Measurements from ENCODE around the gene SEMA5A.

Gene SEMA5A

DNA sequence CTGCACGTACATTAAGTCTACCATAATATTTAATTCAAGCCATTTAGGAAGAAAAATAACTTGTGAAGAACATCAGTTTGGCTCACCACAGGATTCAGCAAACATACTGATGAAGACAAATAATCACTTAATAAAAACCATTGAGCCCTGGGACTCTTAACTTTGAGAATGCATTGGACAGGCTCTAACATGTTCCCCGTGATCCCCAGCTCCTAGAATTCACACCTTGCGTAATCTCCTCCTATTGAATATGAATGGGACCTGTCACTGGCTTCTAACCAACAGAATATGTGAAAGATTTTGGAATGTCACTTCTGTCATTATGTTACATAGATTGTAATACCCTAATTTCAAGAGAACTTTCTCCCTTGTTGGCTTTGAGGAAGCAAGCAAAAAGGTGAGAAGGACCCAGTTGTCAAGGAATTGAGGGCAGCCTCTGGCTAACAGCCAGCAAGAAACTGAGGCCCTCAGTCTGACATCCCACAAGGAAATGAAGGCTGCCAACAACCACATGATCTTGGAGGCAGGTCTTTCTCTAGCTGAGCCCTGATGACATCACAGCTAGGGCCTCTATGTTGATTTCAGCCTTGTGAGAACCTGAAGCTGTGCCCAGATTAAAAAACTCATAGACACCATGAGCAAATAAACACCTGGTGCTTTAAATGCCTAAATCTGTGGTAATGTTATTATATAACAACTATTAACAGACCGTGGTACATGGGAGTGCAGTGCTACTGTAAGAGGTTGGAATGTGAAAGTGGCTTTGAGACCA, 433.2 kb downstream of the SEMA5A start:
- DNase-seq (ENCODE audit: low read depth in 2 of 2) = no peak

DNA sequence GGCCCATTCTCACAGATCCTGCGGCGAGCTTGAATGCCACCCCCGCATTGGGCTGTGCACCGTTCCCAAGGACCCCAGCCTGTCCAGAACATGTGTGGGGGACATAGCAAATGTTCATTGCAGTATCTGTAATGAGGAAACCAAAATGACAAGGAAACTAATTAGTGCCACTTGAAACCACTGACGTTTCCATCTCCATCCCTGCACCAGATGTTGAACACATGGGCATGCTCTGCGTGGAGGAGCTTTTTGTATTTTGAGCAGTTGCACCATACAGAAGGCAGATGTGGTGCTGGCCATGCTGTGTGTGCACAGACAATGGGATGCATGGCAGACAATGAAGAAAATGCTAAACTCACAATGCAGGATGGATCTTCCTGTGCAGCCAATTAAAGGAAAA, 437.7 kb downstream of the SEMA5A start:
- DNase-seq (ENCODE audit: low read depth in 2 of 2) = no peak

- DNase-seq (ENCODE audit: low read depth in 2 of 2) = no peak
Measured at GRCh38 chr5:9105851-9106250, 440.0 kb downstream of the SEMA5A start.

DNA sequence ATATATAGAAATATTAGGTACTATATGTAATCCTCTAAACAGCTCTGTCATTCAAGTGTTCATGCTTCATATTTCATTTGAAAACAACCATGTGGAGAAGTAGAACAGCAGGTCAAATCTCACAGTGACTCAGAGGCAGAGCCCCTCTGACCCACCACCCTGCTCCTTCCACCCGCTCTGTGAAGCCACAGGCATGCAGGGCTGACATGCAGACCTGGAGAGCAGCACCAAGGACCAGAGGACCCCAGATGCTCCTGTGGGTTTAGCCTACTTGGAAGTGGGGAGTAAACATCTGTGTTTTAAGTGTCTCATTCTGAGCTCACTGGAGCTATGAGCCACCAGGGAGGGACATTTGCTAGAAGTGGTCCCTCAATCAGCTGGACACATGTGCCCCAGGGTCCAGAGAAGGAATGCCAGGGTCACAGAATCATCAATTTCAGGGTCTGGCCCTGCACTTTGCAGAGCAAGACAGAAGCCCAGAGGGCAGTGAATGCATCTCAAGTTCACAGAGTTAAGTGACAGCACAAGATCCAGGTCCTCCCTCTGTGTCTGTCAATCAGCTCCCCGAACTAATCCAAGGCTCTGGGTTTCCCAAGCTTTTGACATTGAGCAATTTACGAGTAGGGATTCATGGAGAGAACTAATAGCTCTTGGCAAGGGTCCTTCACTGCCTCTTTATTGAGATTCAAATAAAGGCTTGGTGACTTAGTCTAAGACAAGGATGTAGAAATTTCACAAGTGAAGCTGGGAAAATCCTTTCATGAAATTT, 441.1 kb downstream of the SEMA5A start:
- DNase-seq (ENCODE audit: low read depth in 2 of 2) = no peak

GRCh38 chr5:9103290-9103689, 442.6 kb downstream of the SEMA5A start:
- no peak for DNase-seq (ENCODE audit: low read depth in 2 of 2)

DNA sequence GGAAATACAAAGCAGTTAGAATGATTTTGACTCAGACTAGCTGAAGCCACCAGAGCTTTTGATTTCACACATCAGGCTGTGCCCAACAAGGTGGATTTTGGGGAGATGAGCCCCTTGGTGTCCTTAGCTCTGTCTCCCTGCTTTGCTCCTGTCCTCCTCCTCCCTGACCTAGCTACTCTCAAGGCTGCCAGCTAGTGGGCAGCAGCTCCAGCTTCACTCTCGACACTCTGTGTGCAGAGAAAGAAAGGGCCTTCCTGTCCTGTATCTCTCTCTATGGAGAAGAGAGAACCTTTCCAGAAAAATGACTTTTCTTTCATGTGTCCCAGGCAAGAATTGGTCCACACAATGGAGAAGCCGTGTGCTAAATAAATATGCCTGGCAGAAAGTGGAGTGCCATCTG, 446.2 kb downstream of the SEMA5A start:
- DNase-seq (ENCODE audit: low read depth in 2 of 2) = no peak

GRCh38 chr5:9098990-9099389, 446.9 kb downstream of the SEMA5A start:
- no peak for DNase-seq (ENCODE audit: low read depth in 2 of 2)

DNA sequence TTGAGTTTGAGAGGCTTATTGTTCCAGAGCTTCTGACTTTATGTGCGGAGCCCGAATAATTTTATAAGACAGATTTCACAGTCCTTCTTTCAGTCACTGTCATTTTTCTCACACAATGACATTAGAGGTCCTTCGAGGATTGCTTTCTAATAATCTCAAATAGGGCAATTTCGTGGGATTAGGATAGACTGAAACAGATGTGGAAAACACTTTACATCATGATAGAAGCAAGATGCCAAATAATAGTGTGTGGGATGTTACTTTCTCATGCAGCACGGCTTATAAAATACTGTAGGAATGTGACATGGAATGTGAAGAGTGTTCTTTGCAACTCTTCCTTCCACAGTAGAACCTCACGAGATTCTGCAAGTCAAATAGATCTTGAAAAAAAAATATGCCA, 451.3 kb downstream of the SEMA5A start:
- no peak for DNase-seq (ENCODE audit: low read depth in 2 of 2)

DNA sequence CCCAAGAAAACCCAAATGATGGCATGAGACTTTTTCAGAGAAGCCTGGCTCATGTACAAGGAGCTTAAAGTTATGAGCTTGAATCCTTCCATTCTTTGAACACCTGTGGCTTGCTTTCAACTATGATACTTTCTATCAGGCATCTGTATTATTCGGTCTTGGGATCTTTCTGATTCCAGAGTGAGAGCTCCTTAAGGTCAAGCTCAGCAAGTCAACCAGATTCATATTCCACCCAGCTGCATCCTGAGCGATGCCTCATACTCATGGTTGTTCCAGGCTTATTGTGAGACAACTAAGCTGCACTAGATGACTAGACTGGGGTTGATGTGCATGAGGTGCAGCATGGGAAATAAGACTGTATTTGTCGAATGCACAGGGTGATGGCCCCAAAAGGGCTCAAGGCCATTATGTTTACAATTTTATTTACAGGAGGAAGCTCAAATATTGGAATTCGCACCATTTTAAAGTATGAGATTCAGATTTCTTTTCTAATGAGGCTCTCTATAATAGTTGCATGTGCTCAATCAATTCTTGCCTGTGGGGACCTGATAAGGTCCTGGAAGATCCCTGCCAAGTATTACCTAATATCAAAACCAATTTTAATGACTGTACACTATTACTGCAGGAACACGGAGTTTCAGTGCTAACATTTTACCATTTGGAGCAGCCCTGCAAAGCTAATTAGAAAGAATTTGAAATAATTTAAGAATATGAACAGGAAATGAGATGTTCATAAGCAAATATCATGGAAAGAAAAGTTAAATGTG, 453.8 kb downstream of the SEMA5A start:
- DNase-seq (ENCODE audit: low read depth in 2 of 2) = no peak

GRCh38 chr5:9090381-9091026, 455.4 kb downstream of the SEMA5A start:
- DNase-seq (ENCODE audit: low read depth in 2 of 2) = no peak

GRCh38 chr5:9089893-9090292, 456.0 kb downstream of the SEMA5A start:
- DNase-seq (ENCODE audit: low read depth in 2 of 2) = no peak

- no peak for DNase-seq (ENCODE audit: low read depth in 2 of 2)
Measured at GRCh38 chr5:9082996-9083395, 462.9 kb downstream of the SEMA5A start.

GRCh38 chr5:9072701-9073100, 473.2 kb downstream of the SEMA5A start:
- DNase-seq (ENCODE audit: low read depth in 2 of 2) = no peak

GRCh38 chr5:9071524-9071923, 474.4 kb downstream of the SEMA5A start:
- DNase-seq (ENCODE audit: low read depth in 2 of 2) = no peak

- no peak for DNase-seq (ENCODE audit: low read depth in 2 of 2)
Measured at GRCh38 chr5:9071074-9071473, 474.8 kb downstream of the SEMA5A start.

- DNase-seq (ENCODE audit: low read depth in 2 of 2) = no peak
Measured at GRCh38 chr5:9069650-9070049, 476.2 kb downstream of the SEMA5A start.

DNA sequence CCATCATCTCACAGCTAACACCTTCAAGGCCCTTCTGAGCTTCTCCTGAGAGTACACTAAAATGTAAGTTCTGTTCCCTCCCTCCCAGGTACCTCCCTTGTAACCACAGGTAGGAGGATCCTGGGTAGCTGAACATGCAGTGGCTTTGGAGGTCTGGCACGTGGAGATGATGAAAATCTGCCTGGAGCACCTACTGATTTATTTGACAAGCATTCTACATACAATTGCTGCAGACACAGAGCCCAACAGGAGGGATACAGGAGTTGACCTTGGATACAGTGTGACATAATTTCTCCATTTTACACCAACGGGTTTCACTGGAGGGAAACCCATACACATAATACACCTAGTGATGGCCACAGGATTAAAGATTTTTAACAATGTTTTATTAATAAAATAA, 478.7 kb downstream of the SEMA5A start:
- DNase-seq (ENCODE audit: low read depth in 2 of 2) = no peak

- no peak for DNase-seq (ENCODE audit: low read depth in 2 of 2)
Measured at GRCh38 chr5:9066349-9066748, 479.5 kb downstream of the SEMA5A start.

DNA sequence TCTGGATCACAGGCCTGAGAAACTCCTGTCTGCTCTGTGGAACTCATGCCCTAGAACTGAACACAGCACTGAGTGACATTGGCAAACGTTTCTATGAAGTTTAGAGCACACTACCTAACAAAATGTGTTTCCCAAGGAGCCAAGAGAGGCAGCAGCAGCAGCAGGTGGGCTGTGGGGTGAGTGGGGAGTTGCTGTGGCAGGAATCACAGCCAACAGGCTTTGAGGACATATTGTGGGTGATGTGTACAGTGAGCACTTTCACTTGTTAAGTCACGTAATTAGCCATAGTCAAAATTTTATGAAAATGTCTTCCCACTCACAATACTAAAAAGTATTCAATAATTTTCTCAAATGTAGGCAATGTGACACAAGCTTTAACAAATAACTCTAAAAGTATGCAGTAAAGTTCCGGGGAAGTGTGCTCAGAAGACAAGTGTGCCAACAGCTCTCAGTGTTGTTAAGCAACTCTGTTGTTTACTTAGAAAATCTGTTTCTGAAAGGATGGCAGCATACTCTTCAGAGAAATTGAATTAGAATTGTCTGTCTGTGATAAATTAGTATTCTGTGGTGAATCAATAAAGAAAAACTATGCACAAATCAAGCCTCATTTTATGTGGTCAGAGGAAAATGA, 482.1 kb downstream of the SEMA5A start:
- DNase-seq (ENCODE audit: low read depth in 2 of 2) = no peak

DNA sequence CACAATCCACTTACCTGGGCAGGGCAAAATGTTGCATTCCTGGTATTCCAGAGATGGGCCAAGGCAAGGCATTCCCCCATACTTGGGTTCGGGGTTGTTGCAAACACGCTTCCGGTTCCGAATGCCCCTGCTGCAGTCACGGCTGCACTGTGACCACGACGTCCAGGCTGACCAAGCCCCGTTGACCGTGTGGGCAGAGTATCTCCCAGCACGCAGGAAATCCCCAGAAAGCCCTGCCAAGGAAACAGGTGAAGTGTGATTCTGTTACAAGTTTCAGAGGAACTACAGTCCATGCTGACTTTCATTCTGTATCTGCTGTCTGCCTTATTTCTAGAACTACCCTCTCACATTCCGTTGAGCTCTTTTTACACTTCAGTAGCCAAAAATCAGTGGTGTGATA, 483.0 kb downstream of the SEMA5A start:
- DNase-seq (ENCODE audit: low read depth in 2 of 2) = no peak

- no peak for DNase-seq (ENCODE audit: low read depth in 2 of 2)
Measured at GRCh38 chr5:9059920-9060691, 485.8 kb downstream of the SEMA5A start.

All from stimulated activated CD8-positive, alpha-beta memory T cell treated with anti-CD3 and anti-CD28 coated beads, Interleukin-15, amount 100 ng/mL, for 4 hours (primary cell).